Mesendoderm (in vitro differentiated cells): ENCODE measurements around the gene RBM39.

ENCODE experiments used
- DNase-seq: peaks from one replicate; pipeline ENCODE4 v3.0.0; 2013
- H2AK5ac ChIP-seq: 2 replicates; pipeline ENCODE4 v1.6.1; 2013; ENCODE audit warnings: low read length, inconsistent platforms
- H2BK120ac ChIP-seq: 2 replicates; pipeline ENCODE4 v1.6.1; 2013; ENCODE audit warnings: low read depth, mild to moderate bottlenecking, low read length, moderate library complexity, mixed read lengths
- H2BK15ac ChIP-seq: replicated peaks from 2 replicates; pipeline ENCODE4 v1.6.1; 2013; ENCODE audit warnings: low read depth, mild to moderate bottlenecking, moderate library complexity
- H2BK5ac ChIP-seq: 2 replicates; pipeline ENCODE4 v1.6.1; 2013; ENCODE audit warnings: low read length, inconsistent platforms
- H3K18ac ChIP-seq: 2 replicates; pipeline ENCODE4 v1.6.1; 2013; ENCODE audit warnings: mild to moderate bottlenecking, low read length, mixed read lengths
- H3K23ac ChIP-seq: one replicate; pipeline ENCODE4 v1.6.1; 2013; ENCODE audit warnings: low read length
- H3K27ac ChIP-seq: 2 replicates; pipeline ENCODE4 v1.5.1; 2013; ENCODE audit warnings: low read depth, mild to moderate bottlenecking, inconsistent platforms, low read length, moderate library complexity
- H3K27me3 ChIP-seq: 2 replicates; pipeline ENCODE4 v1.6.1; 2013; ENCODE audit warnings: low read length, control low read depth, mild to moderate bottlenecking, inconsistent platforms; ENCODE audit not compliant: insufficient read depth, poor library complexity
- H3K36me3 ChIP-seq: 2 replicates; pipeline ENCODE4 v1.6.1; 2013; ENCODE audit warnings: low read length, inconsistent platforms; ENCODE audit not compliant: control insufficient read depth, insufficient read depth
- H3K4ac ChIP-seq: one replicate; pipeline ENCODE4 v1.6.1; 2013; ENCODE audit warnings: low read depth, mild to moderate bottlenecking, low read length, moderate library complexity
- H3K4me1 ChIP-seq: 2 replicates; pipeline ENCODE4 v1.6.1; 2013; ENCODE audit warnings: low read depth, low read length, inconsistent platforms; ENCODE audit not compliant: control insufficient read depth
- H3K4me2 ChIP-seq: 2 replicates; pipeline ENCODE4 v1.6.1; 2013; ENCODE audit warnings: low read length
- H3K4me3 ChIP-seq: 2 replicates; pipeline ENCODE4 v1.5.1; 2013; ENCODE audit warnings: mild to moderate bottlenecking, low read length
- H3K56ac ChIP-seq: one replicate; pipeline ENCODE4 v1.6.1; 2013; ENCODE audit warnings: low read length
- H3K79me1 ChIP-seq: 2 replicates; pipeline ENCODE4 v1.6.1; 2013; ENCODE audit warnings: low read length, inconsistent platforms
- H3K79me2 ChIP-seq: 2 replicates; pipeline ENCODE4 v1.6.1; 2013; ENCODE audit warnings: mild to moderate bottlenecking, low read length; ENCODE audit not compliant: control insufficient read depth, insufficient read depth
- H3K9ac ChIP-seq: 2 replicates; pipeline ENCODE4 v1.6.1; 2013; ENCODE audit warnings: low read length, inconsistent platforms
- H4K5ac ChIP-seq: one replicate; pipeline ENCODE4 v1.6.1; 2013; ENCODE audit warnings: low read length
- H4K8ac ChIP-seq: one replicate; pipeline ENCODE4 v1.6.1; 2013; ENCODE audit warnings: low read depth, mild to moderate bottlenecking, control low read depth, low read length, moderate library complexity
- WGBS: extraction: QIAGEN DNeasy Blood & Tissue Kit; methylation state at CpG from one replicate; pipeline ENCODE4 v1.1.7; 2013; ENCODE audit warnings: low lambda C conversion rate, missing lambda C conversion rate; ENCODE audit not compliant: insufficient coverage; ENCODE audit errors: extremely low coverage; 5-methylcytosine and 5-hydroxymethylcytosine counted together

RBM39 gene

GRCh38 chr20:35737865-35738333, 4.2 kb downstream of the RBM39 start:
- H2AK5ac ChIP-seq: no peak overlapping the region
- peaks cover 1% of the 10 kb centered on the region for H3K79me1 ChIP-seq
- no peak overlapping the region for H3K56ac ChIP-seq
- H3K27me3 ChIP-seq: no peaks in the 10 kb centered on the region
- no peak overlapping the region for H3K4me2 ChIP-seq
- no peak overlapping the region for H2BK120ac ChIP-seq
- no peak overlapping the region for H2BK15ac ChIP-seq
- no peak overlapping the region for H4K8ac ChIP-seq
- peaks cover 4% of the 10 kb centered on the region for H3K4me1 ChIP-seq
- no peak overlapping the region for H3K4me3 ChIP-seq
- H3K9ac ChIP-seq: no peak overlapping the region
- peaks cover 72% of the 10 kb centered on the region for H3K79me2 ChIP-seq
- H4K5ac ChIP-seq: no peak overlapping the region
- no peak overlapping the region for H3K27ac ChIP-seq
- no peak overlapping the region for H3K23ac ChIP-seq
- peaks cover 14% of the 10 kb centered on the region for H3K36me3 ChIP-seq
- no CpG with 5 or more reads among the region's 15 CpGs for WGBS
- no peak overlapping the region for H3K4ac ChIP-seq
- DNase-seq: no peak
- no peak overlapping the region for H2BK5ac ChIP-seq
- H3K18ac ChIP-seq: no peak overlapping the region

GRCh38 chr20:35735826-35736470, 6.1 kb downstream of the RBM39 start:
- peaks cover 4% of the 10 kb centered on the region for H3K4me1 ChIP-seq
- H2BK120ac ChIP-seq: no peak overlapping the region
- H3K23ac ChIP-seq: no peak overlapping the region
- H3K27ac ChIP-seq: no peak overlapping the region
- H3K4ac ChIP-seq: no peak overlapping the region
- H3K18ac ChIP-seq: no peak overlapping the region
- no peak overlapping the region for H4K8ac ChIP-seq
- peaks cover 74% of the 10 kb centered on the region for H3K79me2 ChIP-seq
- no CpG with 5 or more reads among the region's 7 CpGs for WGBS
- no peak overlapping the region for H2BK15ac ChIP-seq
- H3K9ac ChIP-seq: no peak overlapping the region
- H3K4me2 ChIP-seq: no peak overlapping the region
- no peaks in the 10 kb centered on the region for H3K27me3 ChIP-seq
- H3K4me3 ChIP-seq: no peak overlapping the region
- no peak overlapping the region for H4K5ac ChIP-seq
- no peak overlapping the region for H2BK5ac ChIP-seq
- DNase-seq: no peak
- H2AK5ac ChIP-seq: no peak overlapping the region
- peaks cover 15% of the 10 kb centered on the region for H3K36me3 ChIP-seq
- H3K56ac ChIP-seq: no peak overlapping the region
- peaks cover 3% of the 10 kb centered on the region for H3K79me1 ChIP-seq

GRCh38 chr20:35734777-35735649, 7.0 kb downstream of the RBM39 start:
- WGBS: no CpG with 5 or more reads among the region's 4 CpGs
- H3K4me1 ChIP-seq: peaks cover 2% of the 10 kb centered on the region

DNA sequence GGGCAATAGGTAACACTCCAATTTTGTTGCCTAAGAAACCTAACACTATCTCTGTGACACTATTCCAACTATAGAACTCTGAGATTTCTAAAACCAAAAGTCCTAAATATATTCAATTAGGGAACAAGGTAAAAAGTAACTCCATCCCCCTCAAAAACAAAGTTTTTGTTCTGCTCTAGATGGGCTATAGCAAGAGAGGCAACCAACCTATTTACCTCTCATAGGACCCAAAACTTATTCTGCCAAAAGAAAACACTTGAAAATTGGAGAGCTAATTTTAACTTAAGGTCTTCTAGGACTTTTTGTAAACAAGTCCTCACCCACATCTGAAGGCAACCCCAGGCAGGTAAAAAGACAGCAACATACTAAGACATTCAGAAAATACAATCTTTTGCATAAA, 7.7 kb downstream of the RBM39 start:
- peaks cover 68% of the 10 kb centered on the region for H3K79me2 ChIP-seq
- no peak overlapping the region for H2BK15ac ChIP-seq
- no peak overlapping the region for H3K27ac ChIP-seq
- H3K79me1 ChIP-seq: peaks cover 3% of the 10 kb centered on the region
- peaks cover 2% of the 10 kb centered on the region for H3K4me1 ChIP-seq
- H2BK5ac ChIP-seq: no peak overlapping the region
- no peak overlapping the region for H3K23ac ChIP-seq
- H2BK120ac ChIP-seq: no peak overlapping the region
- H3K4me2 ChIP-seq: no peak overlapping the region
- no peak overlapping the region for H3K4me3 ChIP-seq
- H2AK5ac ChIP-seq: no peak overlapping the region
- H4K5ac ChIP-seq: no peak overlapping the region
- H3K56ac ChIP-seq: no peak overlapping the region
- H3K36me3 ChIP-seq: peaks cover 14% of the 10 kb centered on the region
- H3K9ac ChIP-seq: no peak overlapping the region
- H3K4ac ChIP-seq: no peak overlapping the region
- no peaks in the 10 kb centered on the region for H3K27me3 ChIP-seq
- no peak overlapping the region for H4K8ac ChIP-seq
- no peak for DNase-seq
- no peak overlapping the region for H3K18ac ChIP-seq

More at GRCh38 chr20:35734777-35735649, 7.0 kb downstream of the RBM39 start:
- no peak overlapping the region for H2BK15ac ChIP-seq
- no peak overlapping the region for H2AK5ac ChIP-seq
- H2BK120ac ChIP-seq: no peak overlapping the region
- no peak overlapping the region for H4K8ac ChIP-seq
- H3K23ac ChIP-seq: no peak overlapping the region
- no peak overlapping the region for H3K18ac ChIP-seq
- H3K56ac ChIP-seq: no peak overlapping the region
- peaks cover 68% of the 10 kb centered on the region for H3K79me2 ChIP-seq
- no peak for DNase-seq
- no peak overlapping the region for H2BK5ac ChIP-seq
- H3K4me2 ChIP-seq: no peak overlapping the region
- H3K27ac ChIP-seq: no peak overlapping the region
- H4K5ac ChIP-seq: no peak overlapping the region
- H3K9ac ChIP-seq: no peak overlapping the region
- no peak overlapping the region for H3K4me3 ChIP-seq
- H3K4ac ChIP-seq: no peak overlapping the region
- peaks cover 13% of the 10 kb centered on the region for H3K36me3 ChIP-seq
- peaks cover 3% of the 10 kb centered on the region for H3K79me1 ChIP-seq
- H3K27me3 ChIP-seq: no peaks in the 10 kb centered on the region

GRCh38 chr20:35732644-35732982, 9.4 kb downstream of the RBM39 start:
- Histone ChIP-seq H3K56ac (no peak overlapping the region), H3K4ac (no peak overlapping the region), H3K18ac (no peak overlapping the region), H3K79me2 (peaks cover 61% of the 10 kb centered on the region), H3K4me1 (no peaks in the 10 kb centered on the region), H2AK5ac (no peak overlapping the region), H3K36me3 (peaks cover 11% of the 10 kb centered on the region), H2BK120ac (no peak overlapping the region), H3K4me3 (no peak overlapping the region), H3K79me1 (peaks cover 2% of the 10 kb centered on the region), H3K27ac (no peak overlapping the region), H4K5ac (no peak overlapping the region), H2BK5ac (no peak overlapping the region), H3K27me3 (no peaks in the 10 kb centered on the region), H3K23ac (no peak overlapping the region), H2BK15ac (no peak overlapping the region), H3K9ac (no peak overlapping the region), H3K4me2 (no peak overlapping the region), H4K8ac (no peak overlapping the region)
- DNase-seq: no peak
- WGBS: no CpG with 5 or more reads among the region's 1 CpG
